Hematopoietic multipotent progenitor cell treated with erythropoietin and hydrocortisone succinate and interleukin-3 and kit ligand, for 17 days (in vitro differentiated cells): ENCODE measurements around the gene SLC25A38.
"Not testable (repeated sequence)": the region's sequence is repeated elsewhere in the genome, so short reads cannot be mapped to it uniquely, and the experiment has no call there.

ENCODE experiments used
- DNase-seq: peaks from one replicate; pipeline ENCODE4 v3.0.0-alpha.2; 2015; ENCODE audit warnings: low spot score

The SLC25A38 gene

DNA sequence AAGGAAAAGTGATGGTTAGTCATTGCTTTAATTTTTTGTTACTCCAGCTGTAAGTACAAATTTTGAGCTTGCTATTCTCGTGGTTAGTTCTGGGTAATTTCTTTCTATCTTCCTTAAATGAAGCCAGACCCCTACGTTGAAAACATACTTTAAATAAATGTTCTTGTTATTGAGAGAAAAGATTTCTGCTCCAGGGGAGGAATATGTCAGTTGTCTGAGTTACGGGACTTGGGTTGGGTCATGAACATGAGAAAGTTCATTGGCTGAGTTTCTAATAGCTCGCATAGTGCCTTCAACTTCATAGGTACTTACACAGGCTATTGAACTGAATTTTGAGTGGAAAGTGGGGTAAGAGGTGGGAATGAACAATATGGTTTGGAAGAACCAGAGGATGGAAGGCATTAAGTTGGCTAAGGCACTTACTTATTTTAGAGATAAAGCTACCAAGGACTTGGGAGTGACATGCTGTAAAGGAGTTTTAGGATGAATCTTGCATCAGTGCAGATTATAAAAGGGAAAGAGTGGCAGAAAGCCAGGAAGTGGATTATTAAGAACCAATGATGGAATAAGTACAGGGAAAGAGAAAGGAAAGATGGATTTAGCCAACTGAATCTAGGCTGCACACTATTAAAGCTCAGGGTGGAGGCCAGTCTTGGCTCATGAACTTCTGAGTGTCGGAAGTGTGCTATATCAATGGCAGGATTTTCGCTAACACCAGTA lies 24.8 kb downstream of the SLC25A38 start:
- no peak for DNase-seq

DNA sequence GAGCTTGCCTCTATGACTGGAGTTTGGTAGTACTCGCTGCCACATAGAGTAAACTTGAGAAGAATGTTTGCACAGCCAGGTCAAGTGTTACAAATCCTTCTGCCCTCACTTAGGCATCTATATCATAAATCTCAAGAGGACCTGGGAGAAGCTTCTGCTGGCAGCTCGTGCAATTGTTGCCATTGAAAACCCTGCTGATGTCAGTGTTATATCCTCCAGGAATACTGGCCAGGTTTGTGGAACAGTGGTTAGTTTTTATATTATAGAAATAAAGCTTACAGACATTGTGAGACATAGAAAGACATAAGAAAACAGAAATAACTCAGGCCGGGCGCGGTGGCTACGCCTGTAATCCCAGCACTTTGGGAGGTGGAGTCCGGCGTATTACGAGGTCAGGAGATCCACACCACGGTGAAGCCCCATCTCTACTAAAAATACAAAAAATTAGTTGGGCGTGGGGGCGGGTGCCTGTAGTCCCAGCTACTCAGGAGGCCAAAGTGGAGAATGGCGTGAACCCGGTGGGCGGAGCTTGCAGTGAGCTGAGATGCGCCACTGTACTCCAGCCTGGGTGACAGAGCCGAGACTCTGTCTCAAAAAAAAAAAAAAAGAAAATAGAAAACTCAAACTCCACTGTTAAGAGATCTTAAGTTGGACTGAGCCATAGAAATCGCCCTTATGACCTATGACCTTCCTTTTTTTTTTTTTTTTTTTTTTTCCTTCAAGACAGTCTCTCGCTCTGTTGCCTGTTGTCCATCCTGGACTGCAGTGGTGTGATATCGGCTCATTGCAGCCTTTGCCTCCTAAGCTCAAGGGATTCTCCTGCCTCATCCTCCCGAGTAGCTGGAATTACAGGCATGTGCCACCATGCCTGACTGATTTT lies 25.6 kb downstream of the SLC25A38 start:
- DNase-seq = no peak

DNA sequence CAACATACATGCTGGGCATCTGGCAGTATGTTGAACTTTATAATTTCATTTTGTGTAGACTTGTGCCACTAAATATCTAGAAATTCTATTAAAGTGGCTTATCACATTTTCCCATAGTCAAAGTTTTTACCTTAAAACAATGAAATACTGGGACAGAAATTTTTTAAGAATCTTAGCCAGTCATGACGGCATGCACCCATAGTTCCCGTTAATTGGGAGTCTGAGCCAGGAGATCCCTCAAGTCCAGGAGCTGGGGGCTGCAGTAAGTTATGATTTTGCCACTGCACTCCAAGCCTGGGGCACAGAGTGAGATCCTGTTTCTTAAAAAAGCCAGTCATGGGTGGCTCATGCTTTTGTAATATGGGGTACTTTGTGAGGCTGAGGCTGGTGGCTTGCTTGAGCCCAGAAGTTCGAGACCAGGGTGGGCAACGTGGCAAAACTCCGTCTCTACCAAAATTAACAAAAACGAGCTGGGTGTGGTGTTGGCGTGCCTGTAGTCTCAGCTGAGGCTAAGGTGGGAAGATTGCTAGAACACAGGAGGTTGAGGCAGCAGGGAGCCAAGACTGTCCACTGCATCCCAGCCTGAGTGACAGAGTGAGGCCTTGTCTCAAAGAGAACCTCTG lies 26.5 kb downstream of the SLC25A38 start:
- no peak for DNase-seq

DNA sequence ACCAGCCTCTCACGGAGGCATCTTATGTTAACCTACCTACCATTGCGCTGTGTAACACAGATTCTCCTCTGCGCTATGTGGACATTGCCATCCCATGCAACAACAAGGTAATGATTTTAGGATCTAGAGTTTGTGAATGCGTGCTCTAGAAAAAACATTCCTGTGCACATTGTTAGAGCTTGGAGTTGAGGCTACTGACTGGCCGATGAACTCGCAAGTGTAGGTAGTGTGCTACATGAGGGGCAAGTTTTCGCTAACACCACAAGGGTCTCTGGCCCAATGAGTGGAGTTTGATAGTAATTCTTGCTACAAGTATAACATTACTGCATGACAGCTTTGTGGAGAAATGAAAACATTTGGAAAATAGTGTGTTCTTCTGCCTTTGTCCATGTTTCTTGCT lies 27.7 kb downstream of the SLC25A38 start:
- no peak for DNase-seq

DNA sequence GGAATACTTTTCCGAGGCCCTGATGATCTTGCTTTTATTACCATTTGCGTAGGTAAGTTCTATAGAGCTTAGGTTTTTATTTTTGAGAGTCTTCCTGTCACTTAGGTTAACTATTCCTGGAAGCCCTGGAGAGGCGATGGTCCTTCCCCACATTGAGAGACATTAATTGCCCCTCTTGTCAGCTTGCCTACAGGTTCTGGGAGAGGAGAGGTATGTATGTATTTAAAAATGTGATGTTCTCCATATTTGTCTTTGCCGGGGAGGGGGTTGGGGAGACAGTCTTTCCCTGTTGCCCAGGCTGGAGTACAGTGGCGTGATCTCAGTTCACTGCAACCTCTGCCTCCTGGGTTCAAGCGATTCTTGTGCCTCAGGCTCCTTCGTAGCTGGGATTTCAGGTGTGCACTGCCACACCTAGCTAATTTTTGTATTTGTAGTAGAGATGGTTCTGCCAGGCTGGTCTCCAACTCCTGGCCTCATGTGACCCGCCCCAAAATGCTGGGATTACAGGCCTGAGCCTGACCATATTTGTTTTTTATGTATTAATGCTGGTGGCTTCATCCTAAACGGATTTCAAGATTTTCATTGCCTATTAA lies 29.6 kb downstream of the SLC25A38 start:
- no peak for DNase-seq

DNA sequence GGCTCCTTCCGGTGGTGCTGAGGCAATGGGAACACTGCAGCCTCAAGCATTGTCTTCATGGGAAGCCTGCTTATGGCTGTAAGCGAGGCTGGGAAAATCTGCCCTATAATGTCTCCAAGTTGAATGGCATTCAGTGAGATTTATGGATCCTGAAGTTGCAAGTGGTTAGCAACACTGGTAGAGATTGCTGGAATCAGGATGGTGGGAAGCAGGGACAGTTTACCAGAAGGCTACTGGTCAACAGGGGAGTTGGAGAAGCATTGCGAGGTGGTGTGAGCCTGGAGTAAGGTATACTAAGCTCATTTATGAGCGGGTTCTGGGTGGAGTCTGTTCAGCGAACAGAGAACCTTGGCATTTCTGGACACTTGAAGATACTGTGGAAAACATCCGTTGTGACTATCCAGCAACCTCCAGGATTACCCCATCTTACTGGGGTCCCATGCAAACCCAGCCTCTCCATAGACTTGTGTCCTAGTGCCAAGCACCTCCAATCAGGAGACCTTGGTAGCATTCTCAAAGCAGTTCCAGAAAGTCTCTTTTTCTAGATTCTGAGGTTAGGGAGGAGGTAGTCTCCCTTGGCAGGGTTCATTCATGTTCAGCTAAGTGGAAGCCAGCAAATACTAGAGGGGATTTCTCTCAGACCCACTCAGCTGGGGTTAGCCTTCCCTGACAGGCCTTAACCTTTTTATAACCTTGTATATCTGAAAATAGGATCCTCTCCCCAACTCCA lies 30.7 kb downstream of the SLC25A38 start:
- no peak for DNase-seq

DNA sequence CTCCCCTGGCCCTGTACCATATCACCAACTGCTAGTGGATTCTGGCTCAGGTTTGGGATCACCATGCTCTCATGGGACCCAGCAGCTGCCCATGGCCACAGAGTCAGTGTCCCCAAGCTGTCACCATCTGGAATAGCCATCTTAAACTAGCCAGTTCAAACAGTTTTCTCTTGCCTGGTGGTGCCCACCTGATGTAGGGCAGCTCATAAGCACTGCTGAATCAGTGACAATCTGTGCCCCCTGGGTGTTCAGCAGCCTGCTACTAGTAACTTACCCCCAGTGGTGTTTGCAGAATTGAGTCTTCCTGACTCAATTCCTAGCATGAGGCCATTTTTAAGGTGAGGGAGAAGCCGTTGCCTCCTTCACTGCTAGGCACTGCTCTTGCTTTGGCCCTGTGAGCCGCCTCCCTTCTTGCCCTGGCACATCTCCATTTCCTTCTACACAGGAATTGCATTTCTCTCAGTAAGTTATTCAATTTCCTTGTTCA lies 31.3 kb downstream of the SLC25A38 start:
- DNase-seq = no peak

DNA sequence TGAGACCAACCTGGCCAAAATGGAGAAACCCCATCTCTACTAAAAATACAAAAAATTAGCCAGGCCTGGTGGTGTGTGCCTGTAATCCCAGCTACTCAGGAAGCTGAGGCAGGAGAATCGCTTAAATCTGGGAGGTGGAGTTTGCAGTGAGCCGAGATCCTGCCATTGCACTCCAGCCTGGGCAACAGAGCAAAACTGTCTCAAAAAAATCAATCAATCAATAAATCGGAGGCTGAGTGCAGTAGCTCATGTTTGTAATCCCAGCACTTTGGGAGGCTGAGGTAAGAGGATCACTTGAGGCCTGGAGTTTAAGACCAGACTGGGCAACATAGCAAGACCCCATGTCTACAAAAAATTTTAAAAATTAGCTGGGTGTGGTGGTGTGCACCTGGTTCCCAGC lies 32.1 kb downstream of the SLC25A38 start:
- DNase-seq = not testable (repeated sequence)

DNA sequence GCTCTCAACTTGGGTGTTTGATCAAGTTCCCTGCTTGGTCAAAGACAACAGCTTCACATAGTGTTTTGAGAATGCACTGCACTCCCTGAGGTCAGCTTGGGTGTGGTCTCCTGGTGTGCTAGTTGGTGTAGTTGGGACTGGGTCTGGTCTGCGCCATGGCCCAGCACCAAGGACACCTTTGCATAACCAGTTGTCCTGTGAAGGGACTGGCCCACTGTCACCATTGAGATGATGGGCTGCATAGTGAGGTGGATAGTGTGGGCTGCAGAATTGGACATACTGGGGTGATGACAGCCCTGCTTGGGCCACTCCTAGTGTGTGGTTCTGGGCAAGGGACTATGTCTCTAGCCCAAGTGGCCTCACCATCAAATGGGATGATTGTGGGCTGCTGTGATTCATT lies 32.8 kb downstream of the SLC25A38 start:
- no peak for DNase-seq

DNA sequence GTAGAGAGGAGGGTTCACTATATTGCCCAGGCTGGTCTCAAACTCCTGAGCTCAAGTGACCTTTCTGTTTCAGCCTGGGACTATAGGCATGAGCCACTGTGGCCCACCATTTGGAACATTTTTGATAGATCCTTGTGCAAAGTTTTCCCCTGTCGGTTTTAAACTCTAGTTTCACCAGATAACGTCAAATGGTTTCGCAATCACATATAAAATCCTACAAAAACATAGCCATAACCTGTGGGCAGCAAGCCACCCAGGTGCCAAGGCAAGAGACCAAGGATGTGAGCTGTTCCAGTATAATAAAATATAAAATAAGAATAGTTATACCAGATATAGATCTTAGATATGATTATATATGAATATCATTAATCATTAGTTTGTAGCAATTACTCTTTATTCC lies 33.8 kb downstream of the SLC25A38 start:
- not testable (repeated sequence) for DNase-seq

DNA sequence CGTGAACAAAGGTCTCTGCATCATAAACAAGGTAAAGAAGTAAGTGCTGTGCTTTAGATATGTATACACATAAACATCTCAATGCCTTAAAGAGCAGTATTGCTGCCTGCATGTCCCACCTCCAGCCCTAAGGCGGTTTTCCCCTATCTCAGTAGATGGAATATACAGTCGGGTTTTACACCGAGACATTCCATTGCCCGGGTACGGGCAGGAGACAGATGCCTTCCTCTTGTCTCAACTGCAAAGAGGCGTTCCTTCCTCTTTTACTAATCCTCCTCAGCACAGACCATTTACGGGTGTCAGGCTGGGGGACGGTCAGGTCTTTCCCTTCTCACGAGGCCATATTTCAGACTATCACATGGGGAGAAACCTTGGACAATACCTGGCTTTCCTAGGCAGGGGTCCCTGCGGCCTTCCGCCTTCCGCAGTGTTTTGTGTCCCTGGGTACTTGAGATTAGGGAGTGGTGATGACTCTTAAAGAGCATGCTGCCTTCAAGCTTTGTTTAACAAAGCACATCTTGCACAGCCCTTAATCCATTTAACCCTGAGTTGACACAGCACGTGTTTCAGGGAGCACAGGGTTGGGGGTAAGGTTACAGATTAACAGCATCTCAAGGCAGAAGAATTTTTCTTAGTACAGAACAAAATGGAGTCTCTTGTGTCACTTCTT lies 35.5 kb downstream of the SLC25A38 start:
- not testable (repeated sequence) for DNase-seq

DNA sequence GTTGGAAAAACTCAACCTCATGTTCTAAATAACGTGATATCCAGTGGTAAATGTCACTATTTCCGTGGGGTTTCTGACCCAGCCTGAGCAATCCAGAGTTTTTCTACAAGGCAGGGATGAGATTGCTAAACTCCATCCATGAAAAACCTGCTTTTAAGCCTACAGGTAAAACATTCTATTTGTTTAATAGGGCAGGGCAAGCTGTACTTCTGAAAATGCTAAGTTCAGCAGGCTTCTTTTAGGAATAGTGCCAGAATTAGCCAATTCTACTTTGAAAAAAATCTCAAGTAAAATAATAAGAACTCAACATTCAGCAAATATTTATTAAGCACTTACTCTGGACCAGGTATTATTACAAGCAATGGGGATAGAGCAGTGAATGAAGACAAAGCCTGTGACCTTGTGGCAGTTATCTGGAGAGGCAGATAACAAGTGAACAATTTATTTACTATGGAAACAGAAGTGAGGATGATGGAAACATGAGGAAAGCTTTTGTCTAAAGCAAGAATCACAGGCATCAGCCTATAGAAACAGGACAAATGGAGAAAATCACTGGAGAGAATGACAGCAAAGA lies 36.7 kb downstream of the SLC25A38 start:
- DNase-seq = no peak

DNA sequence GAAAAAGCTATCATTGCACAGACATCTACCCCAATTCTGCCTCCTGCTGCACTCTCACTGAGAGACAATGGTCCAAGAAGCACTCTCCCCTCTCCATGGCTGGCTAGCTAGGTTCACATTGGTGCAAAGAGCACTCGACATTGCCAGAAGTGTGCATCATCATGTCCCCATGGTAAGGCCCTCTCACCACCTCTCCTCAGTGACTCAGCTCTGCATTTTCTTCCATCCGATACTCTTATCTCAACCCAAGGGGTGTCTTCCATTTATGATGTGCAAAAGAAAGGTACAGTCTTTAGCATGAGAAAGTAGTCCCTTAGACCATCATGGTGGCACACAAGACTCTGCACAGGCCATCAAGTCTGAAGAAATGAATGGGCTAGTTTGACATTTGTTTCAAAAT lies 37.4 kb downstream of the SLC25A38 start:
- no peak for DNase-seq

DNA sequence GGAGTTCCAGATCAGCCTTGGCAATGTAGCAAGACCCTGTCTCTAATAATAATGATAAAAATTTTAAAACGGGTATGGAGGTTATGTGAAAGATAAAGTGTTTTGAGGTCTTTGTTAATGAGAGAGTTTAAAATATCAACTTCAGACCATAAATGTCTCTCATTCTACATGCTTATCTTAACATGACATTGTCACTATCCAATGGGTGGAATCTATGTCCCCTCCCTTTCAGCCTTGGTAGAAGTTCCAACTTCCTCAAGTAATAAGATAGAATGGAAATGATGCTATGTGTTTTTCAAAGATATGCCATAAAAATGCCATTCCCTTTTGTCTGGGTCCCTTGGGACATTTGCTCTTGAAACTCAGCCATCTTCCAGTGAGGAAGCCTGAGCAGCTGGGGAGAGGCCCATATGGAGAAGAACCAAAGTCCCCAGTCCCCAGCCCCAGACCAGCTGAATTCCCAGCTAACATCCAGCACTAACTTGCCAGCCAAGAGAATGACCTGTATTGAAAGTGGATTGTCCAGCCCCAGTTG lies 40.3 kb downstream of the SLC25A38 start:
- DNase-seq = no peak

DNA sequence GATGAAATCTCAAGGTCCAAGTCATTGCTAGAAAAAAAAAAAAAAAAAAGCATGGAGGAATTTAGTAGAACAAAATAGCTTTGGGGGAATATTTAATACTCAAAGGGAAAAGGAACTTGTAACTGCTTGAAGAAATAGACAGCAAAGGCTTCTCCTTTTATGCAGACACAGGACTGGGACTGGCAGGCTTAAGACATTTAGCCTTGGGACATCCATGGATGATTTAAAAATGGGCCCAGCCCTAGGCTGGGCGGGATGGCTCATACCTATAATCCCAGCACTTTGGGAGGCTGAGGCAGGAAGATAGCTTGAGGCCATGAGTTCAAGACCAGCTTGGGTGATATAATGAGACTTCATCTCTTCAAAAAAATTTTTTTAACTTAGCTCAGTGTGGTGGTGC lies 43.1 kb downstream of the SLC25A38 start:
- no peak for DNase-seq

DNA sequence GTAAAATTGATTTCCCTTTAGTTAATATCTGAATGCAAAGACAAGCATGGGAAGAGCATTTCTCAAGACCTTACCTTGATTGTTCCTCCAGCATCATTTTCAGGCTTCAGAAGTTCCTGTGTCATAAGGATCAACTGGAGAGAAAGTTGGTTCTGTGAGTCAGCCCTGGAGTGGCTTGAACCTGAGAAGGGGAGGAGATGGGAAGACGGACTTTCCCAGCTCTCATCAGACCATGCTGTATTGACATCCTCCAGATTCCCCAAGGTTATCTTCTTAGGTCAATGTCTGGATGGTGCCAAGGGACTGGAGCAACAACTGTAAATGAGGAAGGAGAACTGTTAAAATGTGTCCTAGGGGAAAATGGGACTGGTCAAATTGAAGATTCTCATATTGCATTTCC lies 44.3 kb downstream of the SLC25A38 start:
- DNase-seq = no peak

DNA sequence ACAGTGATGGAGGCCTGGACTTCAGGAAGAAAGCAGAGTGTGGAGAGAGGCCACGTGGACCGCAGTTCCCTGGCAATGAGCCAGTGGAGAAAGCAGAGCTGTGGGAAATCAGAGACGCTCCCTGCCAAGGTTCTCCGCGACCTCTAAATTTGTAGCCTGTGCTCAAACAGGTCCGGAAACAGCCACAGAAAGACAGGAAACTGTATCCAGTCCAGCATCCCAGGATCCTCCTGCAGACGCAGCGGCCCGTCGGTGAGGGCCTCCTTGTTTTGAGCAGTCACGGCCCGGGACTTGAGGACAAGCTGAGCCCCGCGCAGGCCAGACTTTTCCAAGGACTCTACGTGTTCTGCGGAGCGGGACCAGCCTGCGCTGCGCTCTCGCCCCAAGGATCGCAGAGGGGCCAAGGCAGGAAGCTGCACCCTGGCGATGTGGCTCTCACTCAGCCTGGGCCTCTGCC lies 45.6 kb downstream of the SLC25A38 start:
- DNase-seq = no peak

DNA sequence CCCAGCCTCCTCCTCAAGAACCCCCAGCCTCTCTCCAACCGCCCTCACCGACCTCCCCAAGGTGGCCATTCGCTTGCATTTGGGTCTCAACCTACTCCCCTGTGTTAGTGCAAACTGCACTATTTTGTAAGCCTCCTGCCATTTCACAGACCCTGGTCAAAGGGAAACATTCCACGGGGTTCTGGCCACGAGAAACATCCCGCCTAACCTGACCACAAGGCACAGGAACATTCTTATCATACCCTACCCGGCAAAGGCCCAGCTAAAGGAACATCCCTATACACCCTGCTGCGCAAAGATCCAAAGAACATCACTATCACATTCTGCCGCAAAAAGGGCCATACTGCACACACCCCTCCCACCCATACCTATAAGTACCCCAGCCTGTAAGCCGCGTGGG lies 46.3 kb downstream of the SLC25A38 start:
- DNase-seq = no peak

DNA sequence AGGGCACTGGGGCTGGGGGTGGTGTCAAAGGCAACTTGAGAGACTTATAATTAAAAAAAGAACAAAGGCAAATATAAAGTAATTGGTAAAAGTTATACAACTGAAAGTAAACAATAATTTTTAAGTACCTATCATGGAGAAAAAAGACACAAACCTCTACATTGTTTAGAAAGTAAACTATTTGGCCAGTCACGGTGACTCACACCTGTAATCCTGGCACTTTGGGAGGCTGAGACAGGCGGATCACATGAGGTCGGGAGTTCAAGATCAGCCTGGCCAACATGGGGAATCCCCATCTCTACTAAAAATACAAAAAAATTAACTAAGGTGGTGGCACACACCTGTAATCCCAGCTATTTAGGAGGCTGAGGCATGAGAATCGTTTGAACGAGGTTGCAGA lies 49.2 kb downstream of the SLC25A38 start:
- DNase-seq = no peak

DNA sequence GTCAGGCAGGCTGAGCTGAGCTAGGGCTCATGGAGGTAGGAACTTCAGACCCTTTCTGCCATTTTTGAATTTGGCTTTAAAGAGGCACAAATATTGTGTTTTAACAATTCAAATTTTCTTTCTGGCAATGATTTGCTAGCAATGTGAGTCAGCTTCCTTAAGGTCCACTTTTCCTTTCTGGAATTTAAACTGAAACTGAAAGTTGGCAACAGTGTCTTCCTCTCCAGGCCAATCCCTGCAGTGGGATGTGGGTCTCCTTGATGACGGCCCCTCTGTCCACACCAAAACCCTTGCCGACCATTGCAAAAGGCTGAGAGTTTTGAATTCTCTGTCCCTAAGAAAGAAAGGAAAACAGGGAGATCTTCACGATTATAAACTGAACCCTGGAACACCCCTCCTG lies 50.5 kb downstream of the SLC25A38 start:
- no peak for DNase-seq
